Heart left ventricle (tissue), 16 donors: ENCODE data around the gene MRPL46. TPM values are rescaled to one million over a fixed set of nuclear protein-coding genes. Genes with fewer than 3 reads are reported as not detected.

Experiments
- ATAC-seq, 4 donors: fragments of 200-7000 bp; cut with Tn5 transposase; one replicate each; pipeline ENCODE4 v1.9.1; 2020 to 2022; ENCODE audit warnings: moderate library complexity in 4 of 4, mild to moderate bottlenecking in 3 of 4, moderate number of reproducible peaks in 1 of 4
- DNase-seq, 5 donors: peaks; one replicate each; pipeline ENCODE4 v3.0.0-alpha.2; 2020
- H3K27ac ChIP-seq, 12 donors: fragments of 200-600 bp; sonication (generic) in 4 of 12; one replicate each; pipeline versions ENCODE4 v1.5.0 to v1.8.0; 2016 to 2022; ENCODE audit warnings: mild to moderate bottlenecking in 2 of 12
- H3K27me3 ChIP-seq, 9 donors: fragments of 200-600 bp; sonication (generic) in 2 of 9; one replicate each; pipeline versions ENCODE4 v1.5.1 to v1.8.0; 2016 to 2022; ENCODE audit warnings: mild to moderate bottlenecking in 3 of 9
- H3K36me3 ChIP-seq, 9 donors: fragments of 200-600 bp; sonication (generic) in 2 of 9; one replicate each; pipeline versions ENCODE4 v1.5.0 to v1.8.0; 2018 to 2022; ENCODE audit warnings: mild to moderate bottlenecking in 2 of 9
- H3K4me1 ChIP-seq, 12 donors: fragments of 200-600 bp; sonication (generic) in 4 of 12; one replicate each; pipeline versions ENCODE4 v1.5.0 to v1.8.0; 2016 to 2022; ENCODE audit warnings: mild to moderate bottlenecking in 3 of 12
- H3K4me3 ChIP-seq, 12 donors: fragments of 200-600 bp; sonication (generic) in 4 of 12; one replicate each; pipeline versions ENCODE4 v1.5.0 to v1.8.0; 2017 to 2022; ENCODE audit warnings: mild to moderate bottlenecking in 9 of 12, moderate library complexity in 4 of 12
- H3K9me3 ChIP-seq, 12 donors: fragments of 200-600 bp; sonication (generic) in 4 of 12; one replicate each; pipeline versions ENCODE4 v1.5.0 to v1.8.0; 2016 to 2022; ENCODE audit warnings: mild to moderate bottlenecking in 1 of 12
- CTCF ChIP-seq, 12 donors: fragments of 200-600 bp; sonication (generic) in 4 of 12; IDR thresholded peaks; one replicate each; pipeline versions ENCODE4 v1.5.0 to v1.8.0; 2018 to 2022; ENCODE audit warnings: antibody characterized with exemption in 12 of 12, mild to moderate bottlenecking in 5 of 12
- POLR2A ChIP-seq, 2 donors: fragments of 450-650 bp; IDR thresholded peaks; one replicate each; pipeline ENCODE4 v1.6.1; 2017; ENCODE audit warnings: antibody characterized with exemption in 2 of 2, mild to moderate bottlenecking in 2 of 2, moderate library complexity in 2 of 2
- WGBS, 4 donors: extraction: QIAGEN DNeasy Blood & Tissue Kit in 2 of 4; methylation state at CpG; one replicate each; pipeline versions ENCODE4 v1.1.5 to v1.1.7; 2013 to 2018; 5-methylcytosine and 5-hydroxymethylcytosine counted together
- intact Hi-C, 10 donors: fragments of 100-400 bp; cut with DNase I; formaldehyde crosslinking; loops; one replicate each; pipeline versions ENCODE4 v1.11.1 to v1.14.2; 2022
- polyA plus RNA-seq, 2 donors: library from polyadenylated mRNA; stranded (reverse); fragments of 200-250 nt; gene quantifications; one replicate each; pipeline ENCODE4 v1.2.3, GENCODE V29; 2013
- total RNA-seq, 9 donors: library from RNA; depleted of rRNA in 2 of 9; stranded (reverse); fragments of >200 nt in 2 of 9; fragmentation: NEBNext Ultra II Directional in 3 of 9; extraction: Animal tissue kit (Norgen Biotek cat#: 25700) in 3 of 9; gene quantifications; one replicate each; pipeline versions ENCODE4 v1.1.0 to v1.2.4, GENCODE V29; 2016 to 2023
- donor health status: ischemic (EF 13 %, LVEDD 7.1; RV severe dilation, severe dysfunction).
- donor health status: healthy with polysubstance abuse.
- donor health status: DM: no; HTN: yes; CAD: no.
- donor health status: DM: no; HTN: no; CAD: no.
- donor health status: ischemic (EF 25% LVEDD 6.9; RV normal size, moderate dysfunction).
- donor health status: ischemic (EF 25% LVEDD 5.7; RV mildly dilated, moderate dysfunction).
- donor health status: healthy.
- donor health status: DM: yes; HTN: yes; CAD: no.
- donor health status: ischemic (EF 35%, LVEDD 5.7; RV mildly dilated, moderate dysfunction).
- donor health status: nonischemic (EF 11% LVEDD 7.7; RV severe dilation, severe dysfunction).
- donor health status: DM: yes; HTN: yes; CAD: no.
- donor health status: PGD.
- donor health status: ischemic (EF 29% LVEDD 5.4; RV normal size, mild dysfunction).
- donor health status: nonischemic (EF 23%, LVEDD 6.1; RV moderate dilation, normal function).

MRPL46 gene
- total and polyA plus RNA-seq, 11 donors: 40.7 to 113 (median 79.5) TPM

DNA sequence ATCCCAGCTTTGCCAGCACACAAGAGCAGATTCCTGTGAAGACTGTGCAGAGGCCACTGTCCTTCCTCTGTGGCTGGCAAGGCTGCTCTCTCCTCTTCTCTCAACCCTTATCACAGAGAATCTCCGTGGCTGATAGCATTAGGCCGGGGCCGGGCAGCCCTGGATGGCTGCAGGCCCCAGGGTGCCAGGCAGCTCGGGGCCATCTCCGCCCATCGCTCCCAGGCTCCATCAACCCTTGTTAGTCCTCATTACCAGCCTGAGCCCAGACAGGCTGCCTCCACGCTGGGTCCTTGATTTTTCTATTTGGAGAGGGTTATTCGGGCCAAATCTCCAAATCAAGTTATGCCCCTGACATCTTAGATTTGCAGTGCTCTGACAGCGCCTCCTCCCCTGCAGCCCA is 39.1 kb downstream of the MRPL46 start:
- no peaks in the 10 kb centered on the region for H3K9me3 ChIP-seq
- 44 to 54% (median 47%) methylated on average over 7 to 9 of the region's 9 CpGs for WGBS, 4 donors
- ATAC-seq: no peak
- intact Hi-C loops: no loop called here
- TF ChIP-seq POLR2A (IDR thresholded peaks at IDR 0.05) (no peak), CTCF (IDR thresholded peaks at IDR 0.05) (no peak)
- H3K36me3 ChIP-seq: no peaks in the 10 kb centered on the region
- H3K4me1 ChIP-seq: no peaks in the 10 kb centered on the region
- H3K4me3 ChIP-seq: no peak overlapping the region
- no peak overlapping the region for H3K27ac ChIP-seq
- no peak for DNase-seq
- peaks cover 0 to 13% (median 0%) of the 10 kb centered on the region in 9 donors for H3K27me3 ChIP-seq

- TF ChIP-seq POLR2A (IDR thresholded peaks at IDR 0.05) (no peak), CTCF (IDR thresholded peaks at IDR 0.05) (no peak)
- Histone ChIP-seq H3K4me1 (no peaks in the 10 kb centered on the region), H3K27ac (no peak overlapping the region), H3K9me3 (no peaks in the 10 kb centered on the region), H3K27me3 (peaks cover 0 to 13% (median 0%) of the 10 kb centered on the region in 9 donors), H3K36me3 (no peaks in the 10 kb centered on the region), H3K4me3 (no peak overlapping the region)
- intact Hi-C loops: no loop called here
- 68 to 78% (median 72%) methylated on average over 2 of the region's 2 CpGs for whole genome bisulfite sequencing, 4 donors
- ATAC-seq: no peak
- no peak for DNase-seq
Measured at GRCh38 chr15:88426304-88426703, 40.9 kb downstream of the MRPL46 start.

DNA sequence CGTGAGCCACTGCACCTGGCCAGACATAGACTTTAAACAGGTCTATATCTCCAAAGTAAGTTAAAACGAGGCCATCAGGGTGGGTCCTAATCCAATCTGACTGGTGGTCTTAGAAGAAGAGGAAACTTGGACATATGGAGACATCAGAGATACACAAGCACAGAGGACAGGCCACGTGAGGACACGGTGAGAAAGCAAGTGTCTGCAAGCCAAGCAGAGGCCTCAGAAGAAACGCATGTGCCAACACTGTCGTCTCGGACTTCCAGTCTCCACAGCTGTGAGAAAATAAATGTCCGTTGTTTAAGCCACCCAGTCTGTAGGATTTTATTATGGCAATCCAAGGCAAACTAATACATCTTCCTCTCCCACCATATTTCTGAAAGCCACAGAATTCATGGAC is 43.9 kb downstream of the MRPL46 start:
- 81 to 87% (median 82%) methylated on average over 8 of the region's 8 CpGs for WGBS, 4 donors
- Histone ChIP-seq H3K36me3 (no peaks in the 10 kb centered on the region), H3K4me3 (no peak overlapping the region), H3K9me3 (no peaks in the 10 kb centered on the region), H3K27ac (no peak overlapping the region), H3K4me1 (no peaks in the 10 kb centered on the region), H3K27me3 (peaks cover 0 to 13% (median 0%) of the 10 kb centered on the region in 9 donors)
- intact Hi-C loops: no loop called here
- no peak for ATAC-seq
- TF ChIP-seq CTCF (IDR thresholded peaks at IDR 0.05): no peak
- TF ChIP-seq POLR2A (IDR thresholded peaks at IDR 0.05): no peak
- DNase-seq: no peak

DNA sequence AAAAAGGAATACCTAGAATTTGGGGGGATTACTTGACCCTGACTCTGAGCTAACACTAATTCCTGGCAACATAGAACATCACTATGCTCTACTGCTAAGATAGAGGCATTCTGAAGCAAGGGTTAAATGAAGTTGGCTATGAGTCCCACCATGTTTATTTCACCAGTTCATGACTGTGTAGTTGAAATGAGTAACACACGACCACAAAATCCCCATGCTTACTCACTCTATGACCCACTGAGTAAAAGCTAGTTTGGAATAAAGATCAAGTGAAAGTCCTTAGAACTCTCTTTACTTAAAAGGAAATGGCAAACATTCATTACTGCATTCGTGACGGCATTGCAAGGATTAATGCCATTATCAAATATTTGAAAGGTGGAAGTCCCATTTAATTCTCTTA is 47.4 kb downstream of the MRPL46 start:
- intact Hi-C loops: no loop called here
- H3K27me3 ChIP-seq: peaks cover 0 to 4% (median 0%) of the 10 kb centered on the region in 9 donors
- ATAC-seq (no peak), DNase-seq (no peak)
- no peaks in the 10 kb centered on the region for H3K4me1 ChIP-seq
- H3K36me3 ChIP-seq: no peaks in the 10 kb centered on the region
- H3K4me3 ChIP-seq: no peak overlapping the region
- no peaks in the 10 kb centered on the region for H3K9me3 ChIP-seq
- H3K27ac ChIP-seq: no peak overlapping the region
- 69 to 78% (median 71%) methylated on average over 3 of the region's 3 CpGs for WGBS, 4 donors
- TF ChIP-seq CTCF (IDR thresholded peaks at IDR 0.05) (no peak), POLR2A (IDR thresholded peaks at IDR 0.05) (no peak)

Other genes starting within 250 kb of the MRPL46 start
- gene NTRK3, start 210.6 kb downstream of the MRPL46 start, total RNA-seq: 1 to 10 TPM in 8 of 9 donors, under 1 TPM in 1; 0.56 to 6.8 (median 2.0) TPM
- 1 to 10 TPM in 1 of 2 donors, under 1 TPM in 1; 0.53 to 2.4 TPM for gene NTRK3, start 210.6 kb downstream of the MRPL46 start, polyA plus RNA-seq
- 10 to 100 TPM; 49.7 to 72.7 (median 59.0) TPM for gene MRPS11, start 320 bp upstream of the MRPL46 start, total RNA-seq
- 10 to 100 TPM; 73.2 to 77.9 TPM for gene MRPS11, start 320 bp upstream of the MRPL46 start, polyA plus RNA-seq
- 10 to 100 TPM in 2 of 9 donors, 1 to 10 TPM in 7; 6.2 to 12.4 (median 8.7) TPM for gene DET1, start 79.3 kb upstream of the MRPL46 start, total RNA-seq
- 1 to 10 TPM; 3.2 to 4.6 TPM for gene DET1, start 79.3 kb upstream of the MRPL46 start, polyA plus RNA-seq
- gene AEN, start 154.0 kb upstream of the MRPL46 start, total RNA-seq: 10 to 100 TPM in 2 of 9 donors, 1 to 10 TPM in 7; 4.5 to 11.9 (median 6.6) TPM
- 10 to 100 TPM in 1 of 2 donors, 1 to 10 TPM in 1; 3.8 to 21.8 TPM for gene AEN, start 154.0 kb upstream of the MRPL46 start, polyA plus RNA-seq
- 10 to 100 TPM in 2 of 9 donors, 1 to 10 TPM in 7; 1.5 to 24.2 (median 4.9) TPM for gene ISG20, start 171.6 kb upstream of the MRPL46 start, total RNA-seq
- gene ISG20, start 171.6 kb upstream of the MRPL46 start, polyA plus RNA-seq: 10 to 100 TPM in 1 of 2 donors, 1 to 10 TPM in 1; 3.1 to 10.3 TPM